Fibroblast of skin of left quadriceps (primary cell): Measurements from ENCODE around the gene MC4R.
A peak's percentile ranks its signal among the peaks of the same experiment; 100 is the strongest.
"Not testable (repeated sequence)": the region's sequence is repeated elsewhere in the genome, so short reads cannot be mapped to it uniquely, and the experiment has no call there.

Experiments
- DNase-seq, 2 experiments: peaks; one replicate each; pipeline ENCODE4 v3.0.0-alpha.2; 2013; ENCODE audit warnings: low read depth in 2 of 2

MC4R gene

GRCh38 chr18:60372596-60372995 is at the start of gene MC4R:
MC4R (minus strand) TSS chr18:60372775; CDS start chr18:60372349, 426 bp downstream.
- peak; percentile 87 to 88 for DNase-seq

GRCh38 chr18:60422306-60422705 is 49.7 kb upstream of the MC4R start:
- not testable (repeated sequence) for DNase-seq

GRCh38 chr18:60421356-60422118 is 49.0 kb upstream of the MC4R start:
- DNase-seq = peak; percentile 26 to 30

GRCh38 chr18:60417946-60418345 is 45.4 kb upstream of the MC4R start:
- peak in 1 of 2 experiments; percentile 28 for DNase-seq

- DNase-seq = no peak
Measured at GRCh38 chr18:60413944-60414547, 41.5 kb upstream of the MC4R start.

GRCh38 chr18:60411715-60412114 is 39.1 kb upstream of the MC4R start:
- no peak for DNase-seq

GRCh38 chr18:60406721-60407120 is 34.1 kb upstream of the MC4R start:
- DNase-seq = no peak

GRCh38 chr18:60404486-60405085 is 32.0 kb upstream of the MC4R start:
- no peak for DNase-seq

- DNase-seq = no peak
Measured at GRCh38 chr18:60401346-60401745, 28.8 kb upstream of the MC4R start.

GRCh38 chr18:60391571-60392226 is 19.1 kb upstream of the MC4R start:
- DNase-seq = peak; percentile 86 to 87

GRCh38 chr18:60389314-60389713 is 16.7 kb upstream of the MC4R start:
- DNase-seq = peak in 1 of 2 experiments; percentile 39

- no peak for DNase-seq
Measured at GRCh38 chr18:60385693-60386092, 13.1 kb upstream of the MC4R start.

- DNase-seq = no peak
Measured at GRCh38 chr18:60383893-60384292, 11.3 kb upstream of the MC4R start.

- no peak for DNase-seq
Measured at GRCh38 chr18:60377778-60378469, 5.3 kb upstream of the MC4R start.

- DNase-seq = no peak
Measured at GRCh38 chr18:60372132-60372531, 443 bp downstream of the MC4R start.

- DNase-seq = peak; percentile 78 to 82
Measured at GRCh38 chr18:60358516-60358915, 14.1 kb downstream of the MC4R start.

- no peak for DNase-seq
Measured at GRCh38 chr18:60350941-60351340, 21.6 kb downstream of the MC4R start.

GRCh38 chr18:60350150-60350549 is 22.4 kb downstream of the MC4R start:
- no peak for DNase-seq

GRCh38 chr18:60347526-60348045 is 25.0 kb downstream of the MC4R start:
- no peak for DNase-seq

- no peak for DNase-seq
Measured at GRCh38 chr18:60339018-60339417, 33.6 kb downstream of the MC4R start.

GRCh38 chr18:60331890-60332289 is 40.7 kb downstream of the MC4R start:
- DNase-seq = no peak

GRCh38 chr18:60329131-60329530 is 43.4 kb downstream of the MC4R start:
- no peak for DNase-seq
